GM12891 (cell line): ENCODE measurements around the gene CHRNB1.

Experiments
- POLR2A ChIP-seq: IDR thresholded peaks from 2 replicates; pipeline ENCODE4 v1.6.1; 2011; ENCODE audit warnings: low read depth, low read length, control low read depth
- POLR2AphosphoS5 ChIP-seq: IDR thresholded peaks from 2 replicates; pipeline ENCODE4 v1.6.1; 2011; ENCODE audit warnings: low read depth, low read length, control low read depth
- SPI1 ChIP-seq: IDR thresholded peaks from 2 replicates; pipeline ENCODE4 v1.6.1; 2011; ENCODE audit warnings: low read depth, low read length, control low read depth
- TAF1 ChIP-seq: IDR thresholded peaks from 2 replicates; pipeline ENCODE4 v1.6.1; 2011; ENCODE audit warnings: low read depth, low read length, control low read depth

DNA sequence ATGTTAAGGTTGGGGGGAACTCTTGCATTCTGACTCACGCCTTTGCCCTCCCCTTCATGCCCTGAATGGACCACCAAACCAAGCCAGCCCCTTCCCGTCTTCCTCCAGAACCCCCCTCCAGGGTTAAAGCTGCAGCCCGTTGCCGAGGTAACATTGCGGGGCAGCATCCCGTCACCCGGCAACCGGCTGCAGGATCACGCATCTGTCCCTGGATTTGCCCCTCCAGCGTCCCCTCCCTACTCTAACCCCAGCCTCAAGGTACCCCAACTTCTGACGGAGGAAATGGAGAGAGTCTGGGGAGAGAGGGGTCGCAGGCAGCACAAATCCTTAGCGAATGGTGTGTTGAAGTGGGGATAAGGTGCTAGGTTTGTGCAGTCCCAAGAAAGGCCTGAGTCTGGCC is 37.8 kb upstream of the CHRNB1 start:
- TF ChIP-seq POLR2AphosphoS5 = no peak
- no peak for TF ChIP-seq POLR2A
- TF ChIP-seq TAF1 = no peak
- TF ChIP-seq SPI1 = no peak
